Smooth muscle cell of the brain vasculature (primary cell): ENCODE results near the gene SGCD.

ENCODE experiments used
- DNase-seq: peaks from one replicate; pipeline ENCODE4 v3.0.0-alpha.2; 2012; ENCODE audit warnings: low read depth, low spot score

The SGCD gene

GRCh38 chr5:156505101-156505500 is 178.1 kb downstream of the SGCD start:
- DNase-seq: no peak

GRCh38 chr5:156513123-156513815 is 186.3 kb downstream of the SGCD start:
- no peak for DNase-seq

GRCh38 chr5:156515121-156515520 is 188.2 kb downstream of the SGCD start:
- DNase-seq: no peak

GRCh38 chr5:156515803-156516360 is 188.9 kb downstream of the SGCD start:
- no peak for DNase-seq

- DNase-seq: no peak
Observed at GRCh38 chr5:156522651-156523529, 195.9 kb downstream of the SGCD start.

GRCh38 chr5:156523607-156524006 is 196.6 kb downstream of the SGCD start:
- DNase-seq: no peak

- no peak for DNase-seq
Observed at GRCh38 chr5:156526081-156526925, 199.3 kb downstream of the SGCD start.

GRCh38 chr5:156527611-156528010 is 200.6 kb downstream of the SGCD start:
- DNase-seq: no peak

- no peak for DNase-seq
Observed at GRCh38 chr5:156528673-156529072, 201.7 kb downstream of the SGCD start.

- no peak for DNase-seq
Observed at GRCh38 chr5:156529892-156530291, 202.9 kb downstream of the SGCD start.

- DNase-seq: no peak
Observed at GRCh38 chr5:156531199-156531598, 204.2 kb downstream of the SGCD start.

GRCh38 chr5:156532921-156533320 is 206.0 kb downstream of the SGCD start:
- no peak for DNase-seq

GRCh38 chr5:156534085-156534484 is 207.1 kb downstream of the SGCD start:
- no peak for DNase-seq

GRCh38 chr5:156534906-156535485 is 208.0 kb downstream of the SGCD start:
- DNase-seq: no peak

- no peak for DNase-seq
Observed at GRCh38 chr5:156540491-156540890, 213.5 kb downstream of the SGCD start.

- no peak for DNase-seq
Observed at GRCh38 chr5:156541582-156541981, 214.6 kb downstream of the SGCD start.

GRCh38 chr5:156543348-156544145 is 216.6 kb downstream of the SGCD start:
- DNase-seq: no peak

GRCh38 chr5:156552855-156553358 is 225.9 kb downstream of the SGCD start:
- DNase-seq: no peak

GRCh38 chr5:156556666-156557406 is 229.9 kb downstream of the SGCD start:
- no peak for DNase-seq

- no peak for DNase-seq
Observed at GRCh38 chr5:156560002-156560401, 233.0 kb downstream of the SGCD start.
